GM18867 (cell line): ENCODE measurements around the gene ITGA2.

Experiments
- ATAC-seq: cut with Tn5 transposase; IDR thresholded peaks from one replicate; pipeline ENCODE4 v1.9.1; 2021; ENCODE audit warnings: mild to moderate bottlenecking, moderate library complexity; ENCODE audit not compliant: unreplicated experiment

ITGA2 gene

GRCh38 chr5:52988335-52989024 is 672 bp upstream of the ITGA2 start:
- no peak for ATAC-seq

GRCh38 chr5:52989781-52990527 is 802 bp downstream of the ITGA2 start:
- no peak for ATAC-seq

- ATAC-seq = no peak
These were observed 1.4 kb downstream of the ITGA2 start for GRCh38 chr5:52990528-52990925.

GRCh38 chr5:52993367-52993766 is 4.2 kb downstream of the ITGA2 start:
- ATAC-seq = no peak

GRCh38 chr5:52994266-52994665 is 5.1 kb downstream of the ITGA2 start:
- ATAC-seq = no peak

- peak; percentile 54 for ATAC-seq
These were observed 5.9 kb downstream of the ITGA2 start for GRCh38 chr5:52995095-52995494.

- no peak for ATAC-seq
These were observed 6.8 kb downstream of the ITGA2 start for GRCh38 chr5:52995914-52996313.

GRCh38 chr5:52996979-52997378 is 7.8 kb downstream of the ITGA2 start:
- no peak for ATAC-seq

- no peak for ATAC-seq
These were observed 8.3 kb downstream of the ITGA2 start for GRCh38 chr5:52997424-52997823.

- peak; percentile 63 for ATAC-seq
These were observed 9.6 kb downstream of the ITGA2 start for GRCh38 chr5:52998552-52999313.

- ATAC-seq = no peak
These were observed 10.3 kb downstream of the ITGA2 start for GRCh38 chr5:52999344-52999949.

- no peak for ATAC-seq
These were observed 12.4 kb downstream of the ITGA2 start for GRCh38 chr5:53001541-53001940.

GRCh38 chr5:53002491-53002890 is 13.3 kb downstream of the ITGA2 start:
- no peak for ATAC-seq

- ATAC-seq = no peak
These were observed 14.0 kb downstream of the ITGA2 start for GRCh38 chr5:53003144-53003543.

GRCh38 chr5:53006911-53007890 is 18.0 kb downstream of the ITGA2 start:
- no peak for ATAC-seq

GRCh38 chr5:53008751-53009150 is 19.6 kb downstream of the ITGA2 start:
- peak; percentile 96 for ATAC-seq

GRCh38 chr5:53009816-53010215 is 20.7 kb downstream of the ITGA2 start:
- ATAC-seq = no peak

- no peak for ATAC-seq
These were observed 21.7 kb downstream of the ITGA2 start for GRCh38 chr5:53010814-53011213.

- no peak for ATAC-seq
These were observed 22.1 kb downstream of the ITGA2 start for GRCh38 chr5:53011233-53011632.

GRCh38 chr5:53013857-53014256 is 24.7 kb downstream of the ITGA2 start:
- ATAC-seq = no peak
